ENCODE measurements around the gene GFM1. TPM values are rescaled to one million over a fixed set of nuclear protein-coding genes. Genes with fewer than 3 reads are reported as not detected.

Gene GFM1
- total RNA-seq, 4 donors from 2014 or later = 23.8 to 59.7 (median 47.2) TPM

DNA sequence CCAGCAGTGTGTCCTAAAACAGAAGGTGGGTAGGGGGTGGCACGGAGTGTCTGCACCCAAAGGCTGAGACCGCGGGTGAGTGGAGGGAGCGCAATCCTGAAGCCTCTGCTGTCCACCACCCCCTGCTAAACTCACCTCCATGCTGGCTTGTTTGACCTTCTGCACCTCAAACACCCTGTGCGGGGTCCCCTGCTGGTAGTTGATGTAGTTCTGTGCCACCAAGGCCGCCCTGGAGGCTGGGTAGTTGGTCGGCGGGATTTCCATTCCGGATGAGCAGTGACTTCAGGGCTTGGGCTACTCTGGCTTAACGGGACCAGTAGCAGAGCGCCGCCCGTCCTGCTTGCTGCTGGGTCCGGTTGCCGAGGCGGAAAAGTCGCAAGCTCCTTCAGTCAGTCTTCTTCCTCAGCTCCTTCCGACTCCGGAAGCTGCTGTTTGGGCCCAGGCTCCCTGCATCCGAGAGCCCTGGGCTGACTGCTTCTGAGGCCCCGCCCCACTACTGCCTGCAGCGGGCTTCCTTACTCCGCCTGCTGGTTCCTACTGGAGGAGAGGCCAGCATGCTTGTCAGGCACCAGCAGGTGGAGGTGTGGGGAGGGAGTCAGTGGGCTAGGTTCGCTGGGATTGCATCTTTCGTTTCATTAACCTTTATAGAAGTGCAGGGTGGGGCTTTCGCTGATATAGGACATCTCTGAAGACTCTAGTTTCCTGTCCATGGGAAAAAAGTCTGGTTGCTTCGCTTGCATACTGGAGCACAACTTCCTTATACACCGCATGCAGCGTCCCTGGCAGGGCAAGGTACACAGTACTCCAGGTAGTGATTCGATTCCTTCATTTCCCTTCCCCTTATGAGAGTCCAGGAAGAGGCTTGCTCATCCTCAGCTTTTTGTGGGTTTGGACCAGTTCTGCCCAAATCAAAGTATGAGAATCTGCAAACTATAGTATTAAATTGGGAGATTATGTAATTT lies 28.2 kb downstream of the GFM1 start, which contains the start of gene LXN:
Gene LXN, minus strand, starts transcription at position 434 of the 962 bp plus-strand sequence. Its CDS starts 170 bp downstream, at position 264.
- peak within 1 kb of the TSS; percentile 79 to 92 (median 88) for H3K27ac ChIP-seq
- TF ChIP-seq, protein P1, sequence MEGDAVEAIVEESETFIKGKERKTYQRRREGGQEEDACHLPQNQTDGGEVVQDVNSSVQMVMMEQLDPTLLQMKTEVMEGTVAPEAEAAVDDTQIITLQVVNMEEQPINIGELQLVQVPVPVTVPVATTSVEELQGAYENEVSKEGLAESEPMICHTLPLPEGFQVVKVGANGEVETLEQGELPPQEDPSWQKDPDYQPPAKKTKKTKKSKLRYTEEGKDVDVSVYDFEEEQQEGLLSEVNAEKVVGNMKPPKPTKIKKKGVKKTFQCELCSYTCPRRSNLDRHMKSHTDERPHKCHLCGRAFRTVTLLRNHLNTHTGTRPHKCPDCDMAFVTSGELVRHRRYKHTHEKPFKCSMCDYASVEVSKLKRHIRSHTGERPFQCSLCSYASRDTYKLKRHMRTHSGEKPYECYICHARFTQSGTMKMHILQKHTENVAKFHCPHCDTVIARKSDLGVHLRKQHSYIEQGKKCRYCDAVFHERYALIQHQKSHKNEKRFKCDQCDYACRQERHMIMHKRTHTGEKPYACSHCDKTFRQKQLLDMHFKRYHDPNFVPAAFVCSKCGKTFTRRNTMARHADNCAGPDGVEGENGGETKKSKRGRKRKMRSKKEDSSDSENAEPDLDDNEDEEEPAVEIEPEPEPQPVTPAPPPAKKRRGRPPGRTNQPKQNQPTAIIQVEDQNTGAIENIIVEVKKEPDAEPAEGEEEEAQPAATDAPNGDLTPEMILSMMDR (IDR thresholded peaks at IDR 0.05) = peak; percentile 49 to 77 (median 58)
- peak in 1 of 4 donors; percentile 56 for TF ChIP-seq POLR2A (IDR thresholded peaks at IDR 0.05)
- 5 to 10% methylated on average over 11 to 16 of the region's 30 CpGs for WGBS, 2 donors
- peak within 1 kb of the TSS; percentile 46 to 79 (median 58) for H3K4me3 ChIP-seq
- peak; percentile 18 for DNase-seq
- intact Hi-C loops (cut with DNase I) = no loop called here
- peaks cover 0 to 28% (median 4%) of the 10 kb centered on the region in 3 donors for H3K4me1 ChIP-seq
- H3K36me3 ChIP-seq = peaks cover 0 to 44% (median 0%) of the 10 kb centered on the region in 3 donors
- H3K27me3 ChIP-seq = no peaks in the 10 kb centered on the region
- H3K9me3 ChIP-seq = no peaks in the 10 kb centered on the region

- Histone ChIP-seq H3K27ac (no peak overlapping the region), H3K4me3 (no peak overlapping the region), H3K9me3 (no peaks in the 10 kb centered on the region), H3K36me3 (peaks cover 0 to 56% (median 0%) of the 10 kb centered on the region in 3 donors), H3K4me1 (no peaks in the 10 kb centered on the region), H3K27me3 (no peaks in the 10 kb centered on the region)
- intact Hi-C loops (cut with DNase I) = no loop called here
- 94% methylated on average over 2 of the region's 2 CpGs for WGBS, 2 donors
- no peak for DNase-seq
- no peak for TF ChIP-seq POLR2A (IDR thresholded peaks at IDR 0.05)
- TF ChIP-seq, protein P1 (IDR thresholded peaks at IDR 0.05) = no peak
These were observed 34.4 kb downstream of the GFM1 start for GRCh38 chr3:158678687-158679086.

DNA sequence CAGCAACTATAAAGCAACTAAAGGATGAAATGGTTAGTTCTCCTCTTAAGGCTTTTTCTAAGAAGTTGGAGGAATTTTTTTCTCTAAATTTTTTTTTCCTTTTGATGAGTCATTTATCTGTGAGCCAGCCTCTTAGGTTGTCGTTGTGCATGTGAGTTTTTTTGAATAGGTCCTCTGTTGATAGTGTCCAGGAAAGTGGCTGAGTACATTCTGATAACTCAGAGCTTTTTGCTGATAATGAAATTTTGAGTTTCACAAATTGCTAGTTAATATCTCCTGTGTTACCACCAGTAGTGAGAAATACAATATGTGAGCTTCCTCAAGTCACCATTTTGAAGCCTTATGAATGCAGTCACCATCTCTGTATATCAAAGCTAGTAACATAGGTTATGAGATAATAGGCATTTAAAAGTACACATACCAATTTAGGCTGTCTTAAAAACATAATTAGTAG lies 35.2 kb downstream of the GFM1 start:
- Histone ChIP-seq H3K9me3 (no peaks in the 10 kb centered on the region), H3K36me3 (peaks cover 0 to 65% (median 0%) of the 10 kb centered on the region in 3 donors), H3K4me1 (no peaks in the 10 kb centered on the region), H3K4me3 (no peak overlapping the region), H3K27me3 (no peaks in the 10 kb centered on the region), H3K27ac (no peak overlapping the region)
- TF ChIP-seq POLR2A (IDR thresholded peaks at IDR 0.05) = no peak
- TF ChIP-seq, protein P1 (IDR thresholded peaks at IDR 0.05) = no peak
- no peak for DNase-seq
- intact Hi-C loops (cut with DNase I) = no loop called here
- 9 to 33% methylated on average over 1 of the region's 1 CpG for WGBS, 2 donors

DNA sequence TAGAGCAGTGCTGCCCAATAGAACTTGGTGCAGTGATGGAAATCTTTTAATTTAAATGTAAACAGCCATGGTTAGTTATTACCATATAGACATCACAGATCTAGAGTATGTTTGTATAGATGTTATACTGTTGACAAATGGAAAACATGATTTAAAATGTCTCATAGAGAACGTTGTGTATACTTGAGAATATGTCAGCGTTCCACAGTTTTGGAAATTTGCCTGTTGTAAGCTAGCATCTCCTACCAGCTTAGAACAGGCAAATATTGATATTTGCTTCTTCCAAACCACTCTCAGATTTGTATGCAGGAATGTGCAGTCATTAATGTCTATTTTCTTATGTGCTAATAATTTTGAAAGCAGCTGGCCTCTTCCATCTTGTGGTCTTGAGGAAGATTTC lies 36.5 kb downstream of the GFM1 start:
- DNase-seq = no peak
- no peak overlapping the region for H3K27ac ChIP-seq
- H3K4me3 ChIP-seq = no peak overlapping the region
- intact Hi-C loops (cut with DNase I) = no loop called here
- H3K4me1 ChIP-seq = no peaks in the 10 kb centered on the region
- H3K9me3 ChIP-seq = no peaks in the 10 kb centered on the region
- TF ChIP-seq POLR2A (IDR thresholded peaks at IDR 0.05) = no peak
- TF ChIP-seq, protein P1 (IDR thresholded peaks at IDR 0.05) = no peak
- no peaks in the 10 kb centered on the region for H3K27me3 ChIP-seq
- 63 to 86% methylated on average over 2 of the region's 2 CpGs for WGBS, 2 donors
- H3K36me3 ChIP-seq = peaks cover 0 to 74% (median 0%) of the 10 kb centered on the region in 3 donors

All from esophagus squamous epithelium (tissue), 5 donors.